GM20000 (cell line): Measurements from ENCODE around the gene B4GALT6.

Experiments used
- DNase-seq: peaks from one replicate; pipeline ENCODE4 v3.0.0; 2012; ENCODE audit warnings: low spot score
- TF ChIP-seq, protein P1 (sequence below): IDR thresholded peaks from 2 replicates; pipeline ENCODE4 v1.5.1; 2012; ENCODE audit warnings: mild to moderate bottlenecking, control low read depth; ENCODE audit errors: extremely low read depth, missing control alignments

The B4GALT6 gene

DNA sequence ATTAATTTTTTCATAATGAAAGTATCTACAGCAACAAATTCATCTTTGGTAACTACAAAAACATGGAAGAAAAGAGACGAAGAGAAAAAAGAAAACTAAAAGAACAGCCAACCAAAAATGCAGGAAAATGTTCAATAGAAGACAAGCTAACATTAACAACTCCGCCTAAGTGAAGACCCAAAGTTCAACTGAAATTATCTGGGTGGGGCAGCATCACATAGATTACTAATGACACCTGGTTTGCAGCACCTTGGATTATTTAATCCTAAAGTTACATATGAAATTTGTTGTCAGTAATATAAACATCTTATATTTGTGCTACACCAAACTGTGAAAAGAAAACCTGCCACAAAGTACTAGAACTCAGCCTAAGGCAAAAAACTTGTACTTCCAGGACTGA lies 14.8 kb downstream of the B4GALT6 start:
- DNase-seq = no peak
- TF ChIP-seq, protein P1, sequence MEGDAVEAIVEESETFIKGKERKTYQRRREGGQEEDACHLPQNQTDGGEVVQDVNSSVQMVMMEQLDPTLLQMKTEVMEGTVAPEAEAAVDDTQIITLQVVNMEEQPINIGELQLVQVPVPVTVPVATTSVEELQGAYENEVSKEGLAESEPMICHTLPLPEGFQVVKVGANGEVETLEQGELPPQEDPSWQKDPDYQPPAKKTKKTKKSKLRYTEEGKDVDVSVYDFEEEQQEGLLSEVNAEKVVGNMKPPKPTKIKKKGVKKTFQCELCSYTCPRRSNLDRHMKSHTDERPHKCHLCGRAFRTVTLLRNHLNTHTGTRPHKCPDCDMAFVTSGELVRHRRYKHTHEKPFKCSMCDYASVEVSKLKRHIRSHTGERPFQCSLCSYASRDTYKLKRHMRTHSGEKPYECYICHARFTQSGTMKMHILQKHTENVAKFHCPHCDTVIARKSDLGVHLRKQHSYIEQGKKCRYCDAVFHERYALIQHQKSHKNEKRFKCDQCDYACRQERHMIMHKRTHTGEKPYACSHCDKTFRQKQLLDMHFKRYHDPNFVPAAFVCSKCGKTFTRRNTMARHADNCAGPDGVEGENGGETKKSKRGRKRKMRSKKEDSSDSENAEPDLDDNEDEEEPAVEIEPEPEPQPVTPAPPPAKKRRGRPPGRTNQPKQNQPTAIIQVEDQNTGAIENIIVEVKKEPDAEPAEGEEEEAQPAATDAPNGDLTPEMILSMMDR = no peak

DNA sequence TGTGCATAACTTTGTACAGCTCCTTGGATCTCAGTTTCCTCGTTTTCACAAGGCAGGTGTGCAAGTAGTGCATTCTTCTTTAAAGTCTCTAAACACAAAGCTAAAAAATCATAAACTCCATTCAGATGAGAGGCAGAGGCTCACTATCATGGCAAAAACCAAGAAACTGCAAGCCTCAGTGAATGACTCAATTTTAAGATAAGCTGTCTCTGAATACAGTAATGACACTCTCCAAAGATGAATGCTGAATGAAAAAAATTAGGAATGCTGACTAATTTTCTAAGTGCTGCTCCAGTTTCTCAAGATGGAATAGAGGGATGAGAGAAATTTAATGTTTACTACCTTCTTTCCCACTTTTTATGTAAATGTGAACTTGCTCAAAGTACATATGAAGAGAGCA lies 17.2 kb downstream of the B4GALT6 start:
- no peak for DNase-seq
- TF ChIP-seq, protein P1 = no peak

DNA sequence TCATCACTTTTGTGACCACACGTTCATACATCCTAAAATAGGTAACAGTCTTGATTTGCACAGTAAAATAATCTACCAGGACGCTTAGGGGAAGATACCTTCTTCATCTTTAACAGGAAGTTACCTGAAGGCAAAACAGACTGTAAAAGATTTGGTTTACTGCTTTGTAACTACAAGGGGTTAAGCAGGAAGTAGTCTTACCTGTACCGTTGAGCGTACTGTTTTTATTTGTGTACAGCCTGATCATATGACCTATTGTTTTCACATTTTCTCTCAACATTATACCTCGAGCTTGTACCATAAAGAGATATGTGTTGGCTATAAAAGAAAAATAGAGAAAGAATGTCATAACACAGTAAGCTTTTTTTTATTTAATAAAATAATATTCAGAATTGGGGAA lies 18.3 kb downstream of the B4GALT6 start:
- DNase-seq = no peak
- TF ChIP-seq, protein P1 = no peak

DNA sequence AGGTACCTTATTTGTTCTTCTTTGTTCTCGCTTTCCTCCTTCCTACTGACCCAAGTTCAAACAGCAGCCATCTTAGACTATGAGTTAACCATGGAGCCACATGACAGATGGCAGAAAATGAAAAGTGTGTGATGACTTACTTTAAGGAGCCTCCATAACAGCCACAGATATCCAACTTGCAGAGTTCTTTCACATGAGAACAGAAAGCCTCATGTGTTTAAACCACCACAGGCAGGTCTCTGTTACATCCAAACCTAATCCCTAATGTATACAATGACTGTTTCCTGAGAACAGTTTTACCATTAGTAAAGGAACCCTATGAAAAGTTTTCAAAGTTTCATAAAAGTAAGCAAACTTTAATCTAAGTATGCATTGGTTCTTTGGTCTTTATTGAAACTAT lies 20.3 kb downstream of the B4GALT6 start:
- TF ChIP-seq, protein P1 = no peak
- DNase-seq = no peak

DNA sequence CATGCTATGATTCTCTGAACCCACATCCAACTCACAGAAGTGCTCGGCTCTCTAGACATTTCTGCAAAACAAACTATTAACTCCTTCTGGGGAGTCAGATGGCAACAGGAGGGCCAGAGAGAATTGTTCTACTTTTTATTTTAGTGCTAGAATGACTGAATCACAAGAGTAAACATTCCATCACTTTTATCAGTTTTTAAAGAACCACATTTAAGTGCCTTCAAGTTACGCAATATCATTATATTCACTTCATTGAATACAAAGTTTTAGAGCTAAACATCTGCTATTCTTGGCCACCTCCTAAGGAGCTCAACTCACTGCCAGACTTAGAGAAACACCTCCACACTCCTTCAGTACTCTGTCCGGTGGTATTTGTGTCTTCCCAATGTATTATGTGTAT lies 22.4 kb downstream of the B4GALT6 start:
- no peak for DNase-seq
- TF ChIP-seq, protein P1 = no peak

DNA sequence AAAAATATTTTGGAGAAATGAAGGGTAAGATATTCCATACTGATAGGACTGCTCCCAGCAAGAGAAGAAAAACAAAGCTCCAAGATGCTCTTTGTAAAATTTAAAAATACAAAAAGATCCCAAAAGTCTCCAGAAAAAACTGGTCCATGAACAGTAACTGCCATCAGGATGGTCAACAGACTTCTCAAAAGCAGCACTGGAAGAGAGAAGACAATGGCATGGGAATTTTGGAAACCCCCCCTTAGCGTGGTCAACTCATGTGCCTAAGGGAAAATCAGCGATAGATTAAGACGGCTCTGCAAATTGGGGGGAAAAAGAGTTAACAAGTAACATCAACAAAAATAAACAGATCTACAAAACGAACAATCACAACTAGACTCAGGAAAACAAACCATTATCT lies 23.6 kb downstream of the B4GALT6 start:
- DNase-seq = no peak
- TF ChIP-seq, protein P1 = no peak

DNA sequence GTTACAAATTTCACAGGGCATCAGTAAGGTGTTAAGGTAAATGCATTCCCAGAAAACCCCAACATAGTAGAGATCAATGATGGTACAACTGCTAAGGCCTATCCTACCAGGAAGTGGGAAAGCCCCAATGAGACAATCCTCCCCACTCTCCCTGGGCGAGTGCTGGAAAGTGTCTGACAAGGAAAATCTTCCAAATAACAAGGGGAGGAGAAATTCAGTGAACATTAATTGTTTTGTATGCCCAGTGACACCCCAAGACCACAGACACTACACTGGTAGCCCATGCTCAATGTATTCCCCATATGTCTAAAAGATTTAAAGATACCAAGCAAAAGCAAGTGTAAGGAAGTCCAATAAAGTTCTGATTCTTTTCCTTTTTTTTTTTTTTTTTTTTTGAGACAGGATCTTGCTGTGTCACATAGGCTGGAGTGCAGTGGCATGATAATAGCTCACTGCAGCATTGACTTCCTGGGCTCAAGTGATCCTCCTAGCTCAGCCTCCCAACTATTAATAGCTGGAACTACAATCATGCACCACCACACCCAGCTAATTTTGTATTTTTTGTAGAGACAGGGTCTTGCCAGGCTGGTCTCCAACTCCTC lies 24.7 kb downstream of the B4GALT6 start:
- no peak for DNase-seq
- TF ChIP-seq, protein P1 = no peak
